Measurements from ENCODE around the gene PATJ.
"Not testable (repeated sequence)": the region's sequence is repeated elsewhere in the genome, so short reads cannot be mapped to it uniquely, and the experiment has no call there.

Gene PATJ

DNA sequence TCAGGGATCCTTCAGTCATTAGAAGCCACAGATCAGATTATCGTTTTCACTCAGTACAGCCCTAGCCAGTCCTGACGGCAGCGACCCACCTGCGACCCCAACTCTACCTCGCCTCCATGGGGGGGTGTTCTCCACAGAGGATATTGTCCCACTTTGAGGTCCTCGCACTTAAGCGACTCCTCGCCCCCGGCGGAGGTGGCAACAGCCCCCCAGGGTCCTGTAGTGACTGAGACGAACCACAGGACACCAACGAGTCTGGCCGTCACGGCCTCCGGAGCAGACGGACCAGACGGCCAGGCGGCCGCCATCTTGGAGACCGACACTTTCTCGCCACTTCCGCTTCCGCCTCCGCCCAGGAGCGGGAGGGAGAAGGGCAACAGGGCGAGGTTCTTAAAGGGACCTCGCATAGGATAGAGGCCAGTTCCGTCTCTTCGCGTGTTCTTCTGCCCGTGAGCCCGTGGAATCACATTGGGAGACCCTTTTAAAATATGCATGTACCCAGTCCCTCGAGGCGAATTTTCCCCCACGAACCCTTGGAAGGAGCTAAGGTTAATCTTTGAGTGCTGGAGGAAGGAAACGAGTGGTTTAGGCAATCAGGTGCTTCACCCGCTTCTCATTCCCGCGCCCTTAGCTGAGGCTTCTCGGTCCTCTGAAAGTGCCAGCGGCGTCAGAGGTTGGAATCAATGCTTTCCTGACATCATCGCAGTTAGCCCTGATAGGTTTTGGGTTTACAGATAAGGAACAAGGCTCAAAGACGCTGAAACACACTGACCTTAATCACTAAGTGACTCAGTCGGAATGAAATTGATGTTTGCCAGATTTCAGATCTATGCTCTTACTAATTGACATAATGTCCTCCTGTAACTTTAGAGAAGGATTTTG lies 17.2 kb upstream of the PATJ start, which contains the start of gene TM2D1:
TM2D1 (minus strand) TSS at position 329 of the 882 bp plus-strand sequence; CDS start at position 308, 21 bp downstream.
- ATAC-seq, result peak; percentile 100

DNA sequence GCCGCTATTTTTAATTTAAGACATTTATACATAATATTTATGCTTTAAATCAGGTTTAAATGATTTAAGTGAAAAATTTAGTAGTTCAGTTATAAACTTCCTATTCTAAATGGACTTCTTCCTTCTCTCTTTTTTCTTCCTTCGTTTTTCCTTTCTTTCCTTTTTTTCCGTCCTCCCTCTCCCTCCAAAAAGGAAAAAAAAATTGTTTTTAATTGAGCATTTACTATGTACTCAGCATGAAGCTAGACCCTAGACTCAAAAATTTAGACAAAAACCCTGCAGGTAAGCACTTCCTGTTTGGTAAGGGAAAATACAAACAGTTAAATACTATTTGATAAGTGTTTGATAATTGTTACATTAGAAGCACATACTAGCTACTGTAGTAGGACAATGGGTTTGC lies 14.7 kb upstream of the PATJ start:
- ATAC-seq, result no peak
- TF ChIP-seq CSDC2 (CRISPR knock-in tag; IDR thresholded peaks at IDR 0.05) (no peak), ZNF565 (CRISPR knock-in tag; conservative IDR thresholded peaks at IDR 0.05; ENCODE audit: low read depth) (no peak), ZFP30 (CRISPR knock-in tag; IDR thresholded peaks at IDR 0.05) (no peak), ISL1 (CRISPR knock-in tag; IDR thresholded peaks at IDR 0.05) (no peak), SNAI2 (CRISPR knock-in tag; IDR thresholded peaks at IDR 0.05) (no peak), ARNTL (CRISPR knock-in tag; IDR thresholded peaks at IDR 0.05; ENCODE audit: borderline replicate concordance, low read depth) (no peak), OSR1 (CRISPR knock-in tag; IDR thresholded peaks at IDR 0.05) (no peak), PPARA (CRISPR knock-in tag; IDR thresholded peaks at IDR 0.05; ENCODE audit: borderline replicate concordance) (no peak), BACH2 (CRISPR knock-in tag; IDR thresholded peaks at IDR 0.05; ENCODE audit: borderline replicate concordance) (no peak), ZFP3 (CRISPR knock-in tag; IDR thresholded peaks at IDR 0.05) (no peak), ESRRG (CRISPR knock-in tag; IDR thresholded peaks at IDR 0.05) (no peak), ZC3H10 (CRISPR knock-in tag; IDR thresholded peaks at IDR 0.05) (no peak)
- TF ChIP-seq, protein P1, sequence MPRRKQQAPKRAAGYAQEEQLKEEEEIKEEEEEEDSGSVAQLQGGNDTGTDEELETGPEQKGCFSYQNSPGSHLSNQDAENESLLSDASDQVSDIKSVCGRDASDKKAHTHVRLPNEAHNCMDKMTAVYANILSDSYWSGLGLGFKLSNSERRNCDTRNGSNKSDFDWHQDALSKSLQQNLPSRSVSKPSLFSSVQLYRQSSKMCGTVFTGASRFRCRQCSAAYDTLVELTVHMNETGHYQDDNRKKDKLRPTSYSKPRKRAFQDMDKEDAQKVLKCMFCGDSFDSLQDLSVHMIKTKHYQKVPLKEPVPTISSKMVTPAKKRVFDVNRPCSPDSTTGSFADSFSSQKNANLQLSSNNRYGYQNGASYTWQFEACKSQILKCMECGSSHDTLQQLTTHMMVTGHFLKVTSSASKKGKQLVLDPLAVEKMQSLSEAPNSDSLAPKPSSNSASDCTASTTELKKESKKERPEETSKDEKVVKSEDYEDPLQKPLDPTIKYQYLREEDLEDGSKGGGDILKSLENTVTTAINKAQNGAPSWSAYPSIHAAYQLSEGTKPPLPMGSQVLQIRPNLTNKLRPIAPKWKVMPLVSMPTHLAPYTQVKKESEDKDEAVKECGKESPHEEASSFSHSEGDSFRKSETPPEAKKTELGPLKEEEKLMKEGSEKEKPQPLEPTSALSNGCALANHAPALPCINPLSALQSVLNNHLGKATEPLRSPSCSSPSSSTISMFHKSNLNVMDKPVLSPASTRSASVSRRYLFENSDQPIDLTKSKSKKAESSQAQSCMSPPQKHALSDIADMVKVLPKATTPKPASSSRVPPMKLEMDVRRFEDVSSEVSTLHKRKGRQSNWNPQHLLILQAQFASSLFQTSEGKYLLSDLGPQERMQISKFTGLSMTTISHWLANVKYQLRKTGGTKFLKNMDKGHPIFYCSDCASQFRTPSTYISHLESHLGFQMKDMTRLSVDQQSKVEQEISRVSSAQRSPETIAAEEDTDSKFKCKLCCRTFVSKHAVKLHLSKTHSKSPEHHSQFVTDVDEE (CRISPR knock-in tag; IDR thresholded peaks at IDR 0.05), result no peak
- TF ChIP-seq, protein P2, sequence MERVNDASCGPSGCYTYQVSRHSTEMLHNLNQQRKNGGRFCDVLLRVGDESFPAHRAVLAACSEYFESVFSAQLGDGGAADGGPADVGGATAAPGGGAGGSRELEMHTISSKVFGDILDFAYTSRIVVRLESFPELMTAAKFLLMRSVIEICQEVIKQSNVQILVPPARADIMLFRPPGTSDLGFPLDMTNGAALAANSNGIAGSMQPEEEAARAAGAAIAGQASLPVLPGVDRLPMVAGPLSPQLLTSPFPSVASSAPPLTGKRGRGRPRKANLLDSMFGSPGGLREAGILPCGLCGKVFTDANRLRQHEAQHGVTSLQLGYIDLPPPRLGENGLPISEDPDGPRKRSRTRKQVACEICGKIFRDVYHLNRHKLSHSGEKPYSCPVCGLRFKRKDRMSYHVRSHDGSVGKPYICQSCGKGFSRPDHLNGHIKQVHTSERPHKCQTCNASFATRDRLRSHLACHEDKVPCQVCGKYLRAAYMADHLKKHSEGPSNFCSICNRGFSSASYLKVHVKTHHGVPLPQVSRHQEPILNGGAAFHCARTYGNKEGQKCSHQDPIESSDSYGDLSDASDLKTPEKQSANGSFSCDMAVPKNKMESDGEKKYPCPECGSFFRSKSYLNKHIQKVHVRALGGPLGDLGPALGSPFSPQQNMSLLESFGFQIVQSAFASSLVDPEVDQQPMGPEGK (CRISPR knock-in tag; IDR thresholded peaks at IDR 0.05; ENCODE audit: borderline replicate concordance), result no peak

More for the DNA sequence above, 17.2 kb upstream of the PATJ start, which contains the start of gene TM2D1:
- TF ChIP-seq ZFP3 (CRISPR knock-in tag; IDR thresholded peaks at IDR 0.05), result peak; percentile 31; the same call in 1 of the 2 replicates
- no peak for TF ChIP-seq ZC3H10 (CRISPR knock-in tag; IDR thresholded peaks at IDR 0.05)
- no peak for TF ChIP-seq ZNF565 (CRISPR knock-in tag; conservative IDR thresholded peaks at IDR 0.05; ENCODE audit: low read depth)
- no peak for TF ChIP-seq CSDC2 (CRISPR knock-in tag; IDR thresholded peaks at IDR 0.05)
- peak; percentile 77; the same call in 1 of the 2 replicates for TF ChIP-seq SNAI2 (CRISPR knock-in tag; IDR thresholded peaks at IDR 0.05)
- 0 out of 2 replicates have a peak, but pooled peaks have one; percentile 60 for TF ChIP-seq GLIS3 (CRISPR knock-in tag; IDR thresholded peaks at IDR 0.05)
- TF ChIP-seq, protein P3, sequence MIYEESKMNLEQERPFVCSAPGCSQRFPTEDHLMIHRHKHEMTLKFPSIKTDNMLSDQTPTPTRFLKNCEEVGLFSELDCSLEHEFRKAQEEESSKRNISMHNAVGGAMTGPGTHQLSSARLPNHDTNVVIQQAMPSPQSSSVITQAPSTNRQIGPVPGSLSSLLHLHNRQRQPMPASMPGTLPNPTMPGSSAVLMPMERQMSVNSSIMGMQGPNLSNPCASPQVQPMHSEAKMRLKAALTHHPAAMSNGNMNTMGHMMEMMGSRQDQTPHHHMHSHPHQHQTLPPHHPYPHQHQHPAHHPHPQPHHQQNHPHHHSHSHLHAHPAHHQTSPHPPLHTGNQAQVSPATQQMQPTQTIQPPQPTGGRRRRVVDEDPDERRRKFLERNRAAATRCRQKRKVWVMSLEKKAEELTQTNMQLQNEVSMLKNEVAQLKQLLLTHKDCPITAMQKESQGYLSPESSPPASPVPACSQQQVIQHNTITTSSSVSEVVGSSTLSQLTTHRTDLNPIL (CRISPR knock-in tag; IDR thresholded peaks at IDR 0.05; ENCODE audit: low read depth), result peak; percentile 68; the same call in 1 of the 2 replicates
- TF ChIP-seq ISL1 (CRISPR knock-in tag; IDR thresholded peaks at IDR 0.05), result peak; percentile 84
- no peak for TF ChIP-seq ARNTL (CRISPR knock-in tag; IDR thresholded peaks at IDR 0.05; ENCODE audit: borderline replicate concordance, low read depth)
- no peak for TF ChIP-seq RARB (CRISPR knock-in tag; IDR thresholded peaks at IDR 0.05)
- no peak for TF ChIP-seq BACH2 (CRISPR knock-in tag; IDR thresholded peaks at IDR 0.05; ENCODE audit: borderline replicate concordance)
- TF ChIP-seq, protein P2 (CRISPR knock-in tag; IDR thresholded peaks at IDR 0.05; ENCODE audit: borderline replicate concordance), result no peak
- TF ChIP-seq, protein P1 (CRISPR knock-in tag; IDR thresholded peaks at IDR 0.05), result no peak
- no peak for TF ChIP-seq ZFP30 (CRISPR knock-in tag; IDR thresholded peaks at IDR 0.05)
- no peak for TF ChIP-seq ZNF8 (CRISPR knock-in tag; IDR thresholded peaks at IDR 0.05)
- TF ChIP-seq PPARA (CRISPR knock-in tag; IDR thresholded peaks at IDR 0.05; ENCODE audit: borderline replicate concordance), result no peak
- TF ChIP-seq, protein P4, sequence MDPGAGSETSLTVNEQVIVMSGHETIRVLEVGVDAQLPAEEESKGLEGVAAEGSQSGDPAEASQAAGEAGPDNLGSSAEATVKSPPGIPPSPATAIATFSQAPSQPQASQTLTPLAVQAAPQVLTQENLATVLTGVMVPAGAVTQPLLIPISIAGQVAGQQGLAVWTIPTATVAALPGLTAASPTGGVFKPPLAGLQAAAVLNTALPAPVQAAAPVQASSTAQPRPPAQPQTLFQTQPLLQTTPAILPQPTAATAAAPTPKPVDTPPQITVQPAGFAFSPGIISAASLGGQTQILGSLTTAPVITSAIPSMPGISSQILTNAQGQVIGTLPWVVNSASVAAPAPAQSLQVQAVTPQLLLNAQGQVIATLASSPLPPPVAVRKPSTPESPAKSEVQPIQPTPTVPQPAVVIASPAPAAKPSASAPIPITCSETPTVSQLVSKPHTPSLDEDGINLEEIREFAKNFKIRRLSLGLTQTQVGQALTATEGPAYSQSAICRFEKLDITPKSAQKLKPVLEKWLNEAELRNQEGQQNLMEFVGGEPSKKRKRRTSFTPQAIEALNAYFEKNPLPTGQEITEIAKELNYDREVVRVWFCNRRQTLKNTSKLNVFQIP (CRISPR knock-in tag; IDR thresholded peaks at IDR 0.05; ENCODE audit: borderline replicate concordance, low read depth), result no peak; the same call in 1 of the 2 replicates

DNA sequence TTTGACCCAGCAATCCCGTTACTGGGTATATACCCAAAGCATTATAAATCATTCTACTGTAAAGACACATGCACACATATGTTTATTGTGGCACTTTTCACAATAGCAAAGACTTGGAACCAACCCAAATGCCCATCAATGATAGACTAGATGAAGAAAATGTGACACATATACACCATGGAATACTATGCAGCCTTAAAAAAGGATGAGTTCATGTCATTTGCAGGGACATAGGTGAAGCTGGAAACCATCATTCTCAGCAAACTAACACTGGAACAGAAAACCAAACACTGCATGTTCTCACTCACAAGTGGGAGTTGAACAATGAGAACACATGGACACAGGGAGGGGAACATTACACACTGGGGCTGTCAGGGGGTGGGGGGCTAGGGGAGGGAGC lies 11.6 kb upstream of the PATJ start:
- not testable (repeated sequence) for ATAC-seq
